Measurements from ENCODE around the gene SPATA6L.

DNA sequence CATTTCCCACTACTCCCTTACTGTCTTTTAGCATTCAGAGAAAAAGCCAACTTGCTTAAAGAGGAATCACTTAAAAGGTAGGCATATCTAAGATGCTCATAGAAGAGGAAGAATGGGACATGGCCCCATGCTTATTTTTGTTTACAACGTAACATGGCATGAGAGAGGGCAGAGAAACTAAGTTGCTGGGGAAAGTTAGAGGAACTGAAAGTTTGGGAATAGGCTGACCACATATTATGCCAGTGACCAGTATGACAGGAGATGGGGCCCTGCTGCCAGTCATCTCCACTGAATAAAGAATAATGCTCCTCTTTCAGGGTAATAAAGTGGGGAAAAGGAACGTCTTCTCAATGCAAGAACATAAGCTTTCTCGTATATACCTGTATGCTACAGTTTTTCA is 2.3 kb downstream of the SPATA6L start:
- TF ChIP-seq, protein P1, sequence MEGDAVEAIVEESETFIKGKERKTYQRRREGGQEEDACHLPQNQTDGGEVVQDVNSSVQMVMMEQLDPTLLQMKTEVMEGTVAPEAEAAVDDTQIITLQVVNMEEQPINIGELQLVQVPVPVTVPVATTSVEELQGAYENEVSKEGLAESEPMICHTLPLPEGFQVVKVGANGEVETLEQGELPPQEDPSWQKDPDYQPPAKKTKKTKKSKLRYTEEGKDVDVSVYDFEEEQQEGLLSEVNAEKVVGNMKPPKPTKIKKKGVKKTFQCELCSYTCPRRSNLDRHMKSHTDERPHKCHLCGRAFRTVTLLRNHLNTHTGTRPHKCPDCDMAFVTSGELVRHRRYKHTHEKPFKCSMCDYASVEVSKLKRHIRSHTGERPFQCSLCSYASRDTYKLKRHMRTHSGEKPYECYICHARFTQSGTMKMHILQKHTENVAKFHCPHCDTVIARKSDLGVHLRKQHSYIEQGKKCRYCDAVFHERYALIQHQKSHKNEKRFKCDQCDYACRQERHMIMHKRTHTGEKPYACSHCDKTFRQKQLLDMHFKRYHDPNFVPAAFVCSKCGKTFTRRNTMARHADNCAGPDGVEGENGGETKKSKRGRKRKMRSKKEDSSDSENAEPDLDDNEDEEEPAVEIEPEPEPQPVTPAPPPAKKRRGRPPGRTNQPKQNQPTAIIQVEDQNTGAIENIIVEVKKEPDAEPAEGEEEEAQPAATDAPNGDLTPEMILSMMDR (IDR thresholded peaks at IDR 0.05; ENCODE audit: low read length), result no peak
- no peak for TF ChIP-seq EZH2 (IDR thresholded peaks at IDR 0.05; ENCODE audit: borderline replicate concordance, low read length)
